ENCODE measurements around the gene LIAS.

DNA sequence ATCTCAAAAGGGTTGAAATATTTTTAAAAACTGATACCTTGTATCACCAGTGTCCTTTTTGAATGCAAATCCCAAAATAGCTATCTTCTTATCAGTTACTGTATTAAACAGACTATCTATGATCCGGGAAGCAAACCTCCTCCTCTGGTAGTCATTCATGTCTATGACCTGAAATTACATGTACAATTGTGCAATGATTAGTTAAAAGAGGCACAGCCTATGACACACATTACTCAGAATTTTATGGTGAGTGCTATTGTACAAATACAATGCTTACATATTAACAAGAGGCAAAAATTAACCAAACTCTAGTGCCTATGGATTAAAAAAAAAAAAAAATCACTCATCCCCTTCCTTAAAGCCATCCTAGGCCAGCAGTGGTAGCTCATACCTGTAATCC is 46.7 kb downstream of the LIAS start:
- TF ChIP-seq, protein P1, sequence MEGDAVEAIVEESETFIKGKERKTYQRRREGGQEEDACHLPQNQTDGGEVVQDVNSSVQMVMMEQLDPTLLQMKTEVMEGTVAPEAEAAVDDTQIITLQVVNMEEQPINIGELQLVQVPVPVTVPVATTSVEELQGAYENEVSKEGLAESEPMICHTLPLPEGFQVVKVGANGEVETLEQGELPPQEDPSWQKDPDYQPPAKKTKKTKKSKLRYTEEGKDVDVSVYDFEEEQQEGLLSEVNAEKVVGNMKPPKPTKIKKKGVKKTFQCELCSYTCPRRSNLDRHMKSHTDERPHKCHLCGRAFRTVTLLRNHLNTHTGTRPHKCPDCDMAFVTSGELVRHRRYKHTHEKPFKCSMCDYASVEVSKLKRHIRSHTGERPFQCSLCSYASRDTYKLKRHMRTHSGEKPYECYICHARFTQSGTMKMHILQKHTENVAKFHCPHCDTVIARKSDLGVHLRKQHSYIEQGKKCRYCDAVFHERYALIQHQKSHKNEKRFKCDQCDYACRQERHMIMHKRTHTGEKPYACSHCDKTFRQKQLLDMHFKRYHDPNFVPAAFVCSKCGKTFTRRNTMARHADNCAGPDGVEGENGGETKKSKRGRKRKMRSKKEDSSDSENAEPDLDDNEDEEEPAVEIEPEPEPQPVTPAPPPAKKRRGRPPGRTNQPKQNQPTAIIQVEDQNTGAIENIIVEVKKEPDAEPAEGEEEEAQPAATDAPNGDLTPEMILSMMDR (IDR thresholded peaks at IDR 0.05), result no peak
- TF ChIP-seq POLR2AphosphoS5 (IDR thresholded peaks at IDR 0.05), result peak in 2 of 3 donors; percentile 31 to 55
- no peak for TF ChIP-seq EP300 (IDR thresholded peaks at IDR 0.05; ENCODE audit: low read depth)

Data from transverse colon (tissue), 4 donors.